GM12874 (cell line): ENCODE results near the gene CCDC18.

Experiments used
- TF ChIP-seq, protein P1 (sequence below): IDR thresholded peaks from 2 replicates; pipeline ENCODE4 v1.5.1; 2011; ENCODE audit warnings: low read depth, mild to moderate bottlenecking, control low read depth, low read length, moderate library complexity; ENCODE audit not compliant: insufficient read depth

Gene CCDC18

DNA sequence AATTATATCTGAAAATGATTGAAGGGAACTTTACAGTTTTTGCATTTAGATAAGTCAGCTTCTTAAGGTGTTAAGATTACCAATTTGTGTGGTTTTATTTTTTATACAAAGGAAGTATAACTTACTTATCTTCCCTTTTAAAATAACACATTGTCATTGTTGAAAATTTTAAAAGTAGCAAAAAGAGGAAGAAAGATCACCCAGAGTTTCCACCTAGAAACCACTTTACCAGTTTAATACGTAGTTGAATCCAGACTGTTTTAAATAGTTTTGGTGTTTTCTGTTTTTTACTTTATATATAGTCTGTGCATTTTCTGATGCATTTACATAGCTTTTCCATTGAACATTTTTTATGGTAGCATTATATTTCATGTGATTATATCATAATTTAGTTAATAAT is 6.1 kb downstream of the CCDC18 start:
- TF ChIP-seq, protein P1, sequence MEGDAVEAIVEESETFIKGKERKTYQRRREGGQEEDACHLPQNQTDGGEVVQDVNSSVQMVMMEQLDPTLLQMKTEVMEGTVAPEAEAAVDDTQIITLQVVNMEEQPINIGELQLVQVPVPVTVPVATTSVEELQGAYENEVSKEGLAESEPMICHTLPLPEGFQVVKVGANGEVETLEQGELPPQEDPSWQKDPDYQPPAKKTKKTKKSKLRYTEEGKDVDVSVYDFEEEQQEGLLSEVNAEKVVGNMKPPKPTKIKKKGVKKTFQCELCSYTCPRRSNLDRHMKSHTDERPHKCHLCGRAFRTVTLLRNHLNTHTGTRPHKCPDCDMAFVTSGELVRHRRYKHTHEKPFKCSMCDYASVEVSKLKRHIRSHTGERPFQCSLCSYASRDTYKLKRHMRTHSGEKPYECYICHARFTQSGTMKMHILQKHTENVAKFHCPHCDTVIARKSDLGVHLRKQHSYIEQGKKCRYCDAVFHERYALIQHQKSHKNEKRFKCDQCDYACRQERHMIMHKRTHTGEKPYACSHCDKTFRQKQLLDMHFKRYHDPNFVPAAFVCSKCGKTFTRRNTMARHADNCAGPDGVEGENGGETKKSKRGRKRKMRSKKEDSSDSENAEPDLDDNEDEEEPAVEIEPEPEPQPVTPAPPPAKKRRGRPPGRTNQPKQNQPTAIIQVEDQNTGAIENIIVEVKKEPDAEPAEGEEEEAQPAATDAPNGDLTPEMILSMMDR: no peak

DNA sequence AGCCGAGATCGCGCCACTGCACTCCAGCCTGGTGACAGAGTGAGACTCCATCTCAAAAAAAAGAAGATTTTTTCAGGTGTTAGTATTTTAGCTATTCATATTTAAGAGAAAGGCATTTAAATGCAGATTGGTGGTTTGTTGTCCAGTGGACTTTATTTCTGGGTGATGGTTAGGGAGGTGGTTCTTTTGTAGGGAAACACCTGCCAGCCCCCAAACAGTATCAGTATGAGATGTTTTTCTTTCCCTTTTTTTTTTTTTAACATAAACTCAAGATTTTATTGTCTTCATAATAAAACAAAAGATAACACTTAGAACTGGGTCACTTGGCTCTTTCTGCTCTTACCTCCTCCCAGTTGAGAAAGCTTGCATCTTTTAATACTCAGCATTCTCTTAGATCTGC is 9.9 kb downstream of the CCDC18 start:
- TF ChIP-seq, protein P1: no peak

DNA sequence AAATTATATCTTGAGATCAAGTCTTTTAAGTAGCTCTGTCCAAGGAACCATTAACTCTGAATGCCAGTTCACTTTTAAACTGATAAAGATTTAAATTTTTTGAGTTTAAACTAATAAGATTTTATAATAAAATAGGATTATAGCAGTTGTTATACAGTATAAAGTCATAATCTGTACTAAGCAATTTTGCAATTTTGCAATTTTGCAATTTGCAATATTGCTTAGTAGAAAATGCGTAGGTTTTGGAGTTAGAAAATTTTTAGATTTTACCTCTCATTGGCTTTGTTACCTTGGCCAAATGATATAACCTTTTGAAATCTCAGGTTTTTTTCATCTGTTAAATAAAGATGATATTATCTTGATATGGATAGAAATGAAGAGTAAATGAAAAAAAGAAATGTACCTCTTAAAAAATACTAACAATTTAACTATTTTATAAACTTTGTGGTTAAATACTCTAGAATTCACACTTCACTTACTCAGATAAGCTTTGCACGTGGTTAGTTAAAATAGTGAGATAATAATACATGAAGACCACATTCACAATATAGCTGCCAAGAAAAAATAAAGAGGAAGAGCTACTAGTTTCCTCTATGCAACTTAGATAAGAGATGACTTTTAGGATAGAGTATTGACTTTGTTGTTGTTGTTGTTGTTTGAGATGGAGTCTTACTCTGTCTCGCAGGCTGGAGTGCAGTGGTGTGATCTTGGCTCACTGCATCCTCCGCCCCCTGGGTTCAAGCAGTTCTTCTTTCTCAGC is 13.9 kb downstream of the CCDC18 start:
- TF ChIP-seq, protein P1: no peak

DNA sequence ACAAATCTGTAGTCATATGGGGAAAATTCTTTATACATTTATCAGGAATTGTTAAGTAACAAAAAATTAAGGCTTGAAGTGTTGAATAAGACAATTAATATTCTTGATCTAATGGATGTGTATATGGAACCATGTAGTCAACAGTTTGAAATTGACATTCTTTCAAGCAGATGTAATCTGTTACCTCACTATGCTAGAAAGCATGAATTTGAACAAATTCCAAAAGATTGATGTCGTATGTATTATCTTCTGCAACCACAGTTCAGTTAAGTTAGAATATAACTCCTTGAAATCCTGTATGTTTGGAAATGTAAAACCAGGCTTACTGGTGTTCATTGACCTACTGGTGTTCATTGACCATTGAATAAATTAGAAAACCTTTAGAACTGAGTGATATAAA is 16.1 kb downstream of the CCDC18 start:
- TF ChIP-seq, protein P1: no peak

DNA sequence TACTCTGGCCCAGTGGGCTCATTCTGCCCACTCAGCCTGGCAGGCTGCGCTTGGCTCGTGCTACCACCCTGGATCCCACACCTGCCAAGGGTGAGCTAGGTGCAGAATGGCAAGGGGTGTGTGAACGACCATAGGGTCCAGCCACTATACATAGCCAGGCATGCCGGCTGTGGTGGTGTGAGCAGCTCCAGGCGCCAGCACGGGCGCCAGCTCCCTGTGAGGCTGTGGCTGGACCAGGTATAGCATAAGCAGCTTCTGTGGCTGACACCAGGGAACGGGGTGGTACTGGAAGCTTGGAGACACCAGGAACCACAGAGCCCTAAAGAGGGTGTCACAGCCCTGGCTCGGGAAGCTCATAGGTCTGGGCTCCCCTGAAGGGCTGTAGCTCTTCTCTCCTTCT is 18.6 kb downstream of the CCDC18 start:
- TF ChIP-seq, protein P1: no peak

DNA sequence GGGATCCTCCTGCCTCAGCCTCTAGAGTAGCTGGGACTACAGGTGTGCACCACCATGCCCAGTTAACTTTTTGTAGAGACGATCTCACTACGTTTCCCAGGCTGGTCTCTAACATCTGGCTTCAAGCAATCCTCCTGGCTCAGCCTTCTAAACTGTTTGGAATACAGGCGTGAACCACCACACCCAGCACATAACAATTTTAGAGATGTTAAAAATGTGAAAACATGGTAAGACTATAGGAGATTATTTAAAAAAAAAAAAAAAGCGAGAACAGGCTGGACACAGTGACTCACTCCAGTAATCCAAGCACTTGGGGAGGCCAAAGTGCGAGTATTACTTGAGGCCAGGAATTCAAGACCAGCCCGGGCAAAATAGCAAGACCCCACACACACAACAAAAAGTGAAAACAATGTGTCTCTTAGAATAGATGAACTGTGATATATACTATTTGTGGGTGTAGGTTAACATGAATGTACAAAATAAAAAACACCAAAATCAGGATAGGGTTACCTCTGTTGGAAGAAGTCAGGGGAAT is 19.6 kb downstream of the CCDC18 start:
- TF ChIP-seq, protein P1: no peak

DNA sequence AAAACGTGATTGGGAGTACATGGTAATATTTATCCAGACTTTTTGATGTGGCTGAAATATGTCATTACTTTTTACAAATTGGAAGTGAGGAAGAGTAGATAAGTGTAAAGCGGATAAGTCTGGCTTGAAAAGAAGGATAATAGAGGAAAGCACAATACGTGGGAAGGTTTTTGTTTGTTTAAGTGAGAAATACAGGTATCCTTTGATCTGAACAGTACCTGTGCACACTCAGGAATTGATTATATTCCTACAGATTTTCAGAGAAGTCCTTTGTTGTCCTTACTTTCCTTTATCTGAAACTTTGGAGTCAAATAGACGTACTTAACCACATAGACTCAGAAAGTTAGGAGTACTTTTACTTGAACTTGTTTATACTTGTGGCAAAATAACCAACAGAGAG is 20.2 kb downstream of the CCDC18 start:
- TF ChIP-seq, protein P1: no peak
